Measurements from ENCODE around the gene PDIA2. TPM values are rescaled to one million over a fixed set of nuclear protein-coding genes. Genes with fewer than 3 reads are reported as not detected.

PDIA2 gene
- total RNA-seq, 1 experiment from 2014 or later = not detected

DNA sequence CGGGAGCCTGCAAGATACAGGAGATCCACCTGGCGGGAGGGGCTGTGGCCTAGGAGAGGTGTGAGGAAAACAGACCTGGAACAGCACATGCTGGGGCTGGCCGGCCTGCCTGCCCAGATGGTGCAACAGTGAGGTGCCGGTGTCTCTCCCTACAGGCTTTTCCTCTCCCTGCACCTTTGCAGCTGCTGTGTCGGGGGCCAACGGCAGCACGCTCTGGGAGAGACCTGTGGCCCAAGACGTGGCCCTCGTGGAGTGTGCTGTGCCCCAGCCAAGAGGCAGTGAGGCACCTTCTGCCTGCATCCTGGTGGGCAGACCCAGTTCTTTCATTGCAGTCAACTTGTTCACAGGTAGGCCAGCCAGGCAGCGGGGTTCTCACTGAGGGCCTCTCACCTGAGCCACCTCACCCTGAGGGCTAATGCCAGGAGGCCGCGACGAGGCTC is 23.1 kb upstream of the PDIA2 start:
- H3K9me3 ChIP-seq (ENCODE audit: insufficient read depth, low read depth) = no peaks in the 10 kb centered on the region
- H3K36me3 ChIP-seq (ENCODE audit: low read depth) = no peaks in the 10 kb centered on the region
- BruUV-seq (replicated peaks) = no TSS peak
- no peak overlapping the region for H2AFZ ChIP-seq
- no peaks in the 10 kb centered on the region for H3K4me1 ChIP-seq (replicated peaks; ENCODE audit: insufficient read depth)
- ChIA-PET POLR2A (ENCODE audit: unreplicated experiment) (no interaction called here), CTCF (no interaction called here)
- no peaks in the 10 kb centered on the region for H3F3A ChIP-seq (ENCODE audit: insufficient read depth, low read depth)
- DNase-seq = no peak
- no peaks in the 10 kb centered on the region for H3K79me2 ChIP-seq (ENCODE audit: low read depth)
- no peaks in the 10 kb centered on the region for H3K9me2 ChIP-seq (ENCODE audit: insufficient read depth)
- TF ChIP-seq, protein P1, sequence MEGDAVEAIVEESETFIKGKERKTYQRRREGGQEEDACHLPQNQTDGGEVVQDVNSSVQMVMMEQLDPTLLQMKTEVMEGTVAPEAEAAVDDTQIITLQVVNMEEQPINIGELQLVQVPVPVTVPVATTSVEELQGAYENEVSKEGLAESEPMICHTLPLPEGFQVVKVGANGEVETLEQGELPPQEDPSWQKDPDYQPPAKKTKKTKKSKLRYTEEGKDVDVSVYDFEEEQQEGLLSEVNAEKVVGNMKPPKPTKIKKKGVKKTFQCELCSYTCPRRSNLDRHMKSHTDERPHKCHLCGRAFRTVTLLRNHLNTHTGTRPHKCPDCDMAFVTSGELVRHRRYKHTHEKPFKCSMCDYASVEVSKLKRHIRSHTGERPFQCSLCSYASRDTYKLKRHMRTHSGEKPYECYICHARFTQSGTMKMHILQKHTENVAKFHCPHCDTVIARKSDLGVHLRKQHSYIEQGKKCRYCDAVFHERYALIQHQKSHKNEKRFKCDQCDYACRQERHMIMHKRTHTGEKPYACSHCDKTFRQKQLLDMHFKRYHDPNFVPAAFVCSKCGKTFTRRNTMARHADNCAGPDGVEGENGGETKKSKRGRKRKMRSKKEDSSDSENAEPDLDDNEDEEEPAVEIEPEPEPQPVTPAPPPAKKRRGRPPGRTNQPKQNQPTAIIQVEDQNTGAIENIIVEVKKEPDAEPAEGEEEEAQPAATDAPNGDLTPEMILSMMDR (conservative IDR thresholded peaks at IDR 0.05) = no peak
- TF ChIP-seq EZH2 (IDR thresholded peaks at IDR 0.05; ENCODE audit: low read depth) = no peak
- H4K20me1 ChIP-seq (ENCODE audit: insufficient read depth) = no peaks in the 10 kb centered on the region
- no peak overlapping the region for H3K27ac ChIP-seq
- no peak overlapping the region for H3K4me3 ChIP-seq
- intact Hi-C loops (cut with micrococcal nuclease; ENCODE audit: unreplicated experiment) = no loop called here
- no peak overlapping the region for H3K4me2 ChIP-seq
- H3K27me3 ChIP-seq (ENCODE audit: insufficient read depth, low read depth) = no peaks in the 10 kb centered on the region

DNA sequence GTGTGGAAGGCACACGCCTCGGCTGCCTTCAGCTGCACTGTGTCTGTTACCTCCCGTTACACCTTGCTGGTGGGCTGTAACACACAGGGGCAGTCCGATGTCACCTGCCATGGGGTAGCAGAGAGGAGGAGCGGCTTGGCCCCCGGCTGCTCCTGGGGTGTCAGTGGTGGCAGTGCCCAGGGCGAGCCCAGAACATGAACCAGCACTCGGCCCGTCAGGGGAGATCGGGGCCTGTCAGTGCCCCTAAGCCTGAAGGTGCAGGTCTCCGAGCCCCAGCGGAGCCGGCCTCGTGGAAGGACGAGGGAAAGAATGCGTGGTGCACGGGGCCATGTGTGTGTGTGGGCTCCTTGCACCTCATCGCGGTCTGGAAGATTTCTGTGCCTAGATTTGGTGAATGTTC is 22.6 kb upstream of the PDIA2 start:
- no peaks in the 10 kb centered on the region for H3K36me3 ChIP-seq (ENCODE audit: low read depth)
- no peak overlapping the region for H3K4me3 ChIP-seq
- no peaks in the 10 kb centered on the region for H4K20me1 ChIP-seq (ENCODE audit: insufficient read depth)
- H2AFZ ChIP-seq = no peak overlapping the region
- no TSS peak for BruUV-seq (replicated peaks)
- intact Hi-C loops (cut with micrococcal nuclease; ENCODE audit: unreplicated experiment) = no loop called here
- no peaks in the 10 kb centered on the region for H3F3A ChIP-seq (ENCODE audit: insufficient read depth, low read depth)
- H3K27me3 ChIP-seq (ENCODE audit: insufficient read depth, low read depth) = no peaks in the 10 kb centered on the region
- no peak for TF ChIP-seq EZH2 (IDR thresholded peaks at IDR 0.05; ENCODE audit: low read depth)
- TF ChIP-seq, protein P1 (conservative IDR thresholded peaks at IDR 0.05) = no peak
- CTCF ChIA-PET = no interaction called here
- no peak overlapping the region for H3K27ac ChIP-seq
- no peaks in the 10 kb centered on the region for H3K4me1 ChIP-seq (replicated peaks; ENCODE audit: insufficient read depth)
- H3K79me2 ChIP-seq (ENCODE audit: low read depth) = no peaks in the 10 kb centered on the region
- POLR2A ChIA-PET (ENCODE audit: unreplicated experiment) = no interaction called here
- no peak for DNase-seq
- no peaks in the 10 kb centered on the region for H3K9me3 ChIP-seq (ENCODE audit: insufficient read depth, low read depth)
- H3K9me2 ChIP-seq (ENCODE audit: insufficient read depth) = no peaks in the 10 kb centered on the region
- no peak overlapping the region for H3K4me2 ChIP-seq

DNA sequence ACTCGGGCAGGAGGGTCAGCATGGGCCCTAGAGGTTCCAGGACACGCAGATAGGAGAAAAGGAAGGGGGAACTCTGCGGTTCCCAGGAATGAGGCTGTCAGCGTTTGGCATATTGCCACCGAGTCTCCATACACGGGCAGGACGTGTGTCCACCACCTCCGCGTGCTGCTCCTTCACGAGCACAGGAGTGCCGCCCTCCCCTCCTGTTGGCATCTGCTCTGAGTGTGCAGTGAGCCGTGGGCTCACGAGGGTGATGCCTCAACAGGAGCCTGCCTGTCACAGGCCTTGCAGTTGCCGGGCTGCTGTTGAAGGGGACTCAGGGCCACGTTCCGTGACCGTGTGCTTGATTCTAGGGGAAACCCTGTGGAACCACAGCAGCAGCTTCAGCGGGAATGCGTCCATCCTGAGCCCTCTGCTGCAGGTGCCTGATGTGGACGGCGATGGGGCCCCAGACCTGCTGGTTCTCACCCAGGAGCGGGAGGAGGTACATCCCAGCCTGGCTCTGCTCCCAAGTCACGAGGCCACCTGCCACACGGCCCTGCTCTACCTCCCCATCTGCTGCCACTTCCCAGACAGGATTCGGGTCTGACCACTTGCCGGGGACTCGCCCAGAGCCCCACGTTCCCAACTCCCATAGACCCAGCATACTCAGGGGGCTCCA is 21.8 kb upstream of the PDIA2 start:
- H3K27ac ChIP-seq = no peak overlapping the region
- no peak overlapping the region for H3K4me3 ChIP-seq
- no peaks in the 10 kb centered on the region for H3K36me3 ChIP-seq (ENCODE audit: low read depth)
- TF ChIP-seq, protein P1 (conservative IDR thresholded peaks at IDR 0.05) = no peak
- TF ChIP-seq EZH2 (IDR thresholded peaks at IDR 0.05; ENCODE audit: low read depth) = no peak
- ChIA-PET CTCF (no interaction called here), POLR2A (ENCODE audit: unreplicated experiment) (no interaction called here)
- no peaks in the 10 kb centered on the region for H3K9me2 ChIP-seq (ENCODE audit: insufficient read depth)
- no peaks in the 10 kb centered on the region for H4K20me1 ChIP-seq (ENCODE audit: insufficient read depth)
- H3K4me2 ChIP-seq = no peak overlapping the region
- no peaks in the 10 kb centered on the region for H3K79me2 ChIP-seq (ENCODE audit: low read depth)
- H2AFZ ChIP-seq = no peak overlapping the region
- intact Hi-C loops (cut with micrococcal nuclease; ENCODE audit: unreplicated experiment) = no loop called here
- H3K9me3 ChIP-seq (ENCODE audit: insufficient read depth, low read depth) = no peaks in the 10 kb centered on the region
- no TSS peak for BruUV-seq (replicated peaks)
- H3F3A ChIP-seq (ENCODE audit: insufficient read depth, low read depth) = no peaks in the 10 kb centered on the region
- H3K27me3 ChIP-seq (ENCODE audit: insufficient read depth, low read depth) = no peaks in the 10 kb centered on the region
- no peaks in the 10 kb centered on the region for H3K4me1 ChIP-seq (replicated peaks; ENCODE audit: insufficient read depth)
- no peak for DNase-seq
